GM12878 (cell line): Measurements from ENCODE around the gene GH2.

ENCODE experiments used
- CTCF ChIP-seq, 3 experiments: IDR thresholded peaks in 2 of 3; conservative IDR thresholded peaks in 1 of 3; 2 replicates each; pipeline ENCODE4 v1.5.1; 2011; ENCODE audit warnings: low read depth in 3 of 3, low read length in 3 of 3, mild to moderate bottlenecking in 3 of 3, control low read depth in 2 of 3, moderate library complexity in 2 of 3, inconsistent platforms in 1 of 3, mixed read lengths in 1 of 3; ENCODE audit not compliant: control insufficient read depth in 2 of 3, insufficient read depth in 1 of 3; ENCODE audit errors: extremely low read depth in 1 of 3
- EZH2 ChIP-seq: IDR thresholded peaks from 2 replicates; pipeline ENCODE4 v1.6.1; 2012; ENCODE audit warnings: low read depth, mild to moderate bottlenecking, control low read depth, inconsistent platforms, low read length, borderline replicate concordance; ENCODE audit not compliant: control insufficient read depth
- FOS ChIP-seq: IDR thresholded peaks from 3 replicates; pipeline ENCODE4 v1.6.1; 2011; ENCODE audit warnings: borderline replicate concordance; ENCODE audit not compliant: insufficient read length; ENCODE audit errors: extremely low read depth
- HCFC1 ChIP-seq: fragments of 150-350 bp; IDR thresholded peaks from 2 replicates; pipeline ENCODE4 v1.6.1; 2014; ENCODE audit warnings: low read length
- POLR2AphosphoS5 ChIP-seq: IDR thresholded peaks from 2 replicates; pipeline ENCODE4 v1.6.1; 2011; ENCODE audit warnings: mild to moderate bottlenecking, low read length, inconsistent platforms
- RBBP5 ChIP-seq: fragments of 200-600 bp; sonication (generic); conservative IDR thresholded peaks from 2 replicates; pipeline ENCODE4 v1.6.1; 2016
- STAT3 ChIP-seq: IDR thresholded peaks from 2 replicates; pipeline ENCODE4 v1.6.1; 2011; ENCODE audit warnings: low read depth, low read length, improper control_type of control experiment
- SUZ12 ChIP-seq: fragments of 200-600 bp; sonication (generic); IDR thresholded peaks from one replicate; pipeline ENCODE4 v1.6.1; 2018; ENCODE audit warnings: antibody characterized with exemption, mild to moderate bottlenecking; ENCODE audit not compliant: unreplicated experiment
- TAF1 ChIP-seq: IDR thresholded peaks from 2 replicates; pipeline ENCODE4 v1.6.1; 2011; ENCODE audit warnings: mild to moderate bottlenecking, low read depth, low read length, borderline replicate concordance
- ZNF274 ChIP-seq: IDR thresholded peaks from one replicate; pipeline ENCODE4 v1.8.0; 2011; ENCODE audit not compliant: insufficient read length, insufficient read depth
- TF ChIP-seq, protein P1 (sequence below): IDR thresholded peaks from 2 replicates; pipeline ENCODE4 v1.6.1; 2011; ENCODE audit warnings: borderline replicate concordance, low read depth, mild to moderate bottlenecking, moderate library complexity, mixed read lengths, low read length; ENCODE audit not compliant: insufficient read depth; ENCODE audit errors: extremely low read length
- TF ChIP-seq, protein P2 (sequence below): fragments of 450-650 bp; IDR thresholded peaks from 2 replicates; pipeline ENCODE4 v1.6.1; 2017; ENCODE audit warnings: borderline replicate concordance

GRCh38 chr17:63847525-63848249 is 34.1 kb downstream of the GH2 start:
- TF ChIP-seq, protein P1, sequence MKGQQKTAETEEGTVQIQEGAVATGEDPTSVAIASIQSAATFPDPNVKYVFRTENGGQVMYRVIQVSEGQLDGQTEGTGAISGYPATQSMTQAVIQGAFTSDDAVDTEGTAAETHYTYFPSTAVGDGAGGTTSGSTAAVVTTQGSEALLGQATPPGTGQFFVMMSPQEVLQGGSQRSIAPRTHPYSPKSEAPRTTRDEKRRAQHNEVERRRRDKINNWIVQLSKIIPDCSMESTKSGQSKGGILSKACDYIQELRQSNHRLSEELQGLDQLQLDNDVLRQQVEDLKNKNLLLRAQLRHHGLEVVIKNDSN, result no peak
- no peak for TF ChIP-seq STAT3
- TF ChIP-seq FOS, result no peak
- TF ChIP-seq POLR2AphosphoS5, result no peak
- TF ChIP-seq CTCF (IDR thresholded peaks at IDR 0.05 in 2 of 3, conservative IDR thresholded peaks at IDR 0.05 in 1 of 3; ENCODE audit: control insufficient read depth in 2 of 3, extremely low read depth in 1 of 3, insufficient read depth in 1 of 3, low read depth in 3 of 3, low read length in 3 of 3), result no peak
- no peak for TF ChIP-seq SUZ12
- TF ChIP-seq, protein P2, sequence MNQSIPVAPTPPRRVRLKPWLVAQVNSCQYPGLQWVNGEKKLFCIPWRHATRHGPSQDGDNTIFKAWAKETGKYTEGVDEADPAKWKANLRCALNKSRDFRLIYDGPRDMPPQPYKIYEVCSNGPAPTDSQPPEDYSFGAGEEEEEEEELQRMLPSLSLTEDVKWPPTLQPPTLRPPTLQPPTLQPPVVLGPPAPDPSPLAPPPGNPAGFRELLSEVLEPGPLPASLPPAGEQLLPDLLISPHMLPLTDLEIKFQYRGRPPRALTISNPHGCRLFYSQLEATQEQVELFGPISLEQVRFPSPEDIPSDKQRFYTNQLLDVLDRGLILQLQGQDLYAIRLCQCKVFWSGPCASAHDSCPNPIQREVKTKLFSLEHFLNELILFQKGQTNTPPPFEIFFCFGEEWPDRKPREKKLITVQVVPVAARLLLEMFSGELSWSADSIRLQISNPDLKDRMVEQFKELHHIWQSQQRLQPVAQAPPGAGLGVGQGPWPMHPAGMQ, result no peak
- TF ChIP-seq EZH2, result no peak
- TF ChIP-seq ZNF274, result no peak
- no peak for TF ChIP-seq RBBP5
- TF ChIP-seq HCFC1, result no peak
- TF ChIP-seq TAF1, result no peak
